NB4 (cell line): Measurements from ENCODE around the gene NANP.
"Not testable (repeated sequence)": the region's sequence is repeated elsewhere in the genome, so short reads cannot be mapped to it uniquely, and the experiment has no call there.

ENCODE experiments used
- DNase-seq: peaks from one replicate; pipeline ENCODE4 v3.0.0; 2010; ENCODE audit warnings: low read depth
- H3K4me3 ChIP-seq: one replicate; pipeline ENCODE4 v1.5.1; 2011; ENCODE audit warnings: mild to moderate bottlenecking, low read depth, low read length, moderate library complexity
- CTCF ChIP-seq: IDR thresholded peaks from one replicate; pipeline ENCODE4 v1.5.1; 2012; ENCODE audit warnings: low read depth, low read length
- MAX ChIP-seq: IDR thresholded peaks from 2 replicates; pipeline ENCODE4 v1.6.1; 2011; ENCODE audit warnings: low read depth, low read length
- MYC ChIP-seq: IDR thresholded peaks from 2 replicates; pipeline ENCODE4 v1.6.1; 2011; ENCODE audit warnings: low read depth, low read length
- POLR2A ChIP-seq: IDR thresholded peaks from 2 replicates; pipeline ENCODE4 v1.6.1; 2011; ENCODE audit warnings: mild to moderate bottlenecking; ENCODE audit not compliant: insufficient read length; ENCODE audit errors: extremely low read depth

The NANP gene

GRCh38 chr20:25622049-25622448 lies 1.8 kb downstream of the NANP start:
- DNase-seq: no peak
- peak overlapping the region; percentile 81 for H3K4me3 ChIP-seq
- TF ChIP-seq POLR2A: no peak
- TF ChIP-seq MYC: no peak
- TF ChIP-seq CTCF: no peak
- TF ChIP-seq MAX: no peak

- TF ChIP-seq CTCF (no peak), MAX (no peak), POLR2A (no peak), MYC (no peak)
- DNase-seq: no peak
- no peak overlapping the region for H3K4me3 ChIP-seq
These were observed 4.3 kb downstream of the NANP start for GRCh38 chr20:25619514-25619913.

- no peak for DNase-seq
- H3K4me3 ChIP-seq: no peak overlapping the region
- TF ChIP-seq MAX (no peak), POLR2A (no peak), MYC (no peak), CTCF (no peak)
These were observed 15.0 kb downstream of the NANP start for GRCh38 chr20:25608774-25609173.

GRCh38 chr20:25606094-25606695 lies 17.6 kb downstream of the NANP start:
- no peak overlapping the region for H3K4me3 ChIP-seq
- DNase-seq: no peak
- TF ChIP-seq CTCF (no peak), POLR2A (no peak), MAX (no peak), MYC (no peak)

GRCh38 chr20:25605148-25605547 lies 18.7 kb downstream of the NANP start:
- no peak for DNase-seq
- no peak for TF ChIP-seq POLR2A
- no peak for TF ChIP-seq MAX
- no peak for TF ChIP-seq MYC
- TF ChIP-seq CTCF: no peak
- H3K4me3 ChIP-seq: no peak overlapping the region

GRCh38 chr20:25604611-25605010 lies 19.2 kb downstream of the NANP start:
- no peak for DNase-seq
- H3K4me3 ChIP-seq: no peak overlapping the region
- no peak for TF ChIP-seq CTCF
- no peak for TF ChIP-seq POLR2A
- TF ChIP-seq MYC: no peak
- TF ChIP-seq MAX: no peak

GRCh38 chr20:25602914-25603309 lies 20.9 kb downstream of the NANP start:
- H3K4me3 ChIP-seq, DNase-seq: not testable (repeated sequence)

- not testable (repeated sequence) for DNase-seq, H3K4me3 ChIP-seq
These were observed 21.5 kb downstream of the NANP start for GRCh38 chr20:25602191-25602913.
